Measurements from ENCODE around the gene HNF4A.

HNF4A gene

GRCh38 chr20:44392776-44393607 is 37.5 kb downstream of the HNF4A start:
- no peak for DNase-seq

GRCh38 chr20:44393608-44394451 is 38.3 kb downstream of the HNF4A start:
- no peak for DNase-seq

GRCh38 chr20:44394452-44394701 is 38.9 kb downstream of the HNF4A start:
- DNase-seq = no peak

GRCh38 chr20:44394702-44395460 is 39.4 kb downstream of the HNF4A start:
- DNase-seq = no peak

GRCh38 chr20:44395461-44396340 is 40.2 kb downstream of the HNF4A start:
- no peak for DNase-seq

- no peak for DNase-seq
These were observed 41.1 kb downstream of the HNF4A start for GRCh38 chr20:44396369-44397130.

- no peak for DNase-seq
These were observed 42.8 kb downstream of the HNF4A start for GRCh38 chr20:44398335-44398734.

GRCh38 chr20:44399446-44399845 is 43.9 kb downstream of the HNF4A start:
- no peak for DNase-seq

- no peak for DNase-seq
These were observed 45.1 kb downstream of the HNF4A start for GRCh38 chr20:44400671-44400969.

GRCh38 chr20:44400970-44401769 is 45.7 kb downstream of the HNF4A start:
- no peak for DNase-seq

GRCh38 chr20:44401770-44402390 is 46.4 kb downstream of the HNF4A start:
- no peak for DNase-seq

GRCh38 chr20:44402391-44403193 is 47.1 kb downstream of the HNF4A start:
- DNase-seq = no peak

- no peak for DNase-seq
These were observed 48.0 kb downstream of the HNF4A start for GRCh38 chr20:44403194-44404112.

- DNase-seq = no peak
These were observed 49.0 kb downstream of the HNF4A start for GRCh38 chr20:44404204-44405181.

GRCh38 chr20:44405257-44405656 is 49.8 kb downstream of the HNF4A start:
- no peak for DNase-seq

- DNase-seq = no peak
These were observed 50.5 kb downstream of the HNF4A start for GRCh38 chr20:44405785-44406571.

All from NCI-H510A (cell line).